Diencephalon (tissue), 1 donor: Measurements from ENCODE around the gene SIRPA. TPM values are rescaled to one million over a fixed set of nuclear protein-coding genes. Genes with fewer than 3 reads are reported as not detected.

Experiments
- total RNA-seq: library from RNA; depleted of rRNA; stranded (reverse); fragments of >200 nt; gene quantifications from one replicate; pipeline ENCODE4 v1.2.3, GENCODE V29; 2014

The SIRPA gene
- total RNA-seq: 15.7 TPM

DNA sequence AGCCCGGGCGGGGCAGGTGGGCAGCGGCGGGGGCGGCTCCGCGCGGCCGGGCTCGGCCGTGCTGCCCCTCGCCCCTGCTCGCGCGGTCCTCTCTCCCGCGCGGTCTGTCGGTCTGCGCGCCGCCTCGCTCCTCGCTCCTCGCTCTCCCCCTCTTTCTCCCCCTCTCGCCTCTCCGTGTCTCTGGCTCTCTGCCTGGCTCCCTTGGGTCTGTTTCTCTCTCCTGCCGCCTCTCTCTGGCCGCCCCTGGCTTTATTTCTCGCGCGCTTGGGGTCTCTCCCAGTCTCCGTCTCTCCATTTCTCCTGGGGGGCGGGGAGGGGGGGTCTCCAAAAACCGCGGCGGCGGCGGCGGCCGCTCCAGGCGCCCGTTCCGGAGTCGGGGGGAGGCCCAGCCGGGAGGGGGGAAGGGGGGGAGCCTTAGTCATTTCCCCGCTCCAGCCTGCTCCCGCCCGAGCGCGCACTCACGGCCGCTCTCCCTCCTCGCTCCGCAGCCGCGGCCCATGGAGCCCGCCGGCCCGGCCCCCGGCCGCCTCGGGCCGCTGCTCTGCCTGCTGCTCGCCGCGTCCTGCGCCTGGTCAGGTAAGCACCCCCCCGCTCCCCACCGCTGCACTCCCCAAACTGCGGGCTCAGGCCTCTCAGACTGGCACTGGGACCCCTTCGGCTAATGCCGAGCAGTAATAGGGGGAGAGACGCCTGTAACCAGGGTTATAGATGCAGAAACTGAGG lies at the start of gene SIRPA:
Gene SIRPA (plus strand): TSS at position 457 of the 723 bp plus-strand sequence. CDS start 41 bp downstream, at position 498.

Other genes starting within 250 kb of the SIRPA start
- not detected for gene SIRPG, start 237.6 kb upstream of the SIRPA start, total RNA-seq
- 35.5 TPM for gene PDYN, start 98.7 kb downstream of the SIRPA start, total RNA-seq
- 13.4 TPM for gene STK35, start 206.4 kb downstream of the SIRPA start, total RNA-seq